ENCODE results near the gene SEMG1.

DNA sequence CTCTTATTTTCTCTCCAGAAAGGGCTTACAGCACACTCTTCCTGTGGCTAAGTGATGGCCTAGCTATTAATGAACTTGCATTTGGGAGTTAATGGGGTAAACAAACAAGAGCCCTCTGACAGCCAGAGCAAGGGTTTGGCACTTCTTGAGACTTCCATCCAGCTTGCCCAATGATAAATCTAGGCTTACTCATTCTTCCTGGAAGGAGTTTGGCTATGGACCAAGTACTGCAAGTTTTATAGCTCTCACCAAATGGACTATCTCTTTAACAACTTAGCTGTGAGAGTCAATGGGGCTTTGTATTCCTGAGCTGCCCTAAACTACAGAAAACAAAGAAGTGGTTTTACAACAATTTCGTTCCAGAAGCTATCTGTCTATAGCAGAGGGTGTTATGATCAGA is 48.9 kb upstream of the SEMG1 start:
- TF ChIP-seq, protein P1, sequence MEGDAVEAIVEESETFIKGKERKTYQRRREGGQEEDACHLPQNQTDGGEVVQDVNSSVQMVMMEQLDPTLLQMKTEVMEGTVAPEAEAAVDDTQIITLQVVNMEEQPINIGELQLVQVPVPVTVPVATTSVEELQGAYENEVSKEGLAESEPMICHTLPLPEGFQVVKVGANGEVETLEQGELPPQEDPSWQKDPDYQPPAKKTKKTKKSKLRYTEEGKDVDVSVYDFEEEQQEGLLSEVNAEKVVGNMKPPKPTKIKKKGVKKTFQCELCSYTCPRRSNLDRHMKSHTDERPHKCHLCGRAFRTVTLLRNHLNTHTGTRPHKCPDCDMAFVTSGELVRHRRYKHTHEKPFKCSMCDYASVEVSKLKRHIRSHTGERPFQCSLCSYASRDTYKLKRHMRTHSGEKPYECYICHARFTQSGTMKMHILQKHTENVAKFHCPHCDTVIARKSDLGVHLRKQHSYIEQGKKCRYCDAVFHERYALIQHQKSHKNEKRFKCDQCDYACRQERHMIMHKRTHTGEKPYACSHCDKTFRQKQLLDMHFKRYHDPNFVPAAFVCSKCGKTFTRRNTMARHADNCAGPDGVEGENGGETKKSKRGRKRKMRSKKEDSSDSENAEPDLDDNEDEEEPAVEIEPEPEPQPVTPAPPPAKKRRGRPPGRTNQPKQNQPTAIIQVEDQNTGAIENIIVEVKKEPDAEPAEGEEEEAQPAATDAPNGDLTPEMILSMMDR (IDR thresholded peaks at IDR 0.05) = no peak
- no peak for TF ChIP-seq ZFX (IDR thresholded peaks at IDR 0.05; ENCODE audit: borderline replicate concordance)

All from 22Rv1 (cell line).